ENCODE results near the gene KCTD10.
A peak's percentile ranks its signal among the peaks of the same experiment; 100 is the strongest.

Gene KCTD10

DNA sequence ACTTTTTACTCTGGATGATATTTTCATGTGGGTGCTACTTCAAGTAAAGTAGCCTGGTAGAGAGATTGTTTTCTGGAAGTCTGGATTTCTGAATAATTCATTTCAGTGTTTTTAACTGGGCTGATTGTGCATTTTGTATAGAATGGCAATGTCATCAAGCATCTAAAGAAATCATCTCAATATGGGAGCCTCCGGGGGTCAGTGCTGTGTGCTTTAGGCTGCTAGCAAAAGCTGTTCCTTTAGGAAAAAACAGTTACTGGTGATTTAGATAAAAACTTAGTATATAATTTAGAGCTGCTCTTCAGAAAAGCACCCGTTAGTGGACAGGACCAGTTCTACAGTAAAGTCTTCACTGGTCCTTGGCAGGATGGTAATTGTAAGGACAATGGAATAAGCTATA lies 5.4 kb upstream of the KCTD10 start:
- DNase-seq (ENCODE audit: low read depth) = no peak
- H3K4me3 ChIP-seq (ENCODE audit: low read length) = no peak overlapping the region
- no peak for TF ChIP-seq CTCF (conservative IDR thresholded peaks at IDR 0.05; ENCODE audit: low read length)

DNA sequence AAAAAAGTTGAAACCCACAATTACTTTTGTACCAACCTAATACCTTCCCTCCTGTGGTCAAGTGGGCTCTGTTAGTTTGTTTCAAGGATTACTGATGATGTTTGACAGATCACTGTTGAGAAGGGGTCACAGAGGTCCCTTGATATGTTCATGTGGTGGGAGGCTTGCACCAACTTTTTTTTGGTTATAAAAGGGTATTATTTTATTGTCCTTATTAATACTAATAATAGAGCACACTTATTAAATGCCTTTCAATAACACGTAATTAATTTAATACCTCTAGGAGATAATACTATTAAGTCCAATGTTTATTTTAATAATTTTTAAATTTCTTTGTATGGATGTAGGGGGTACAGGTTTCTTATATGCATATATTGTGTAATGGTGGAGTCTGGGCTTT lies 4.8 kb upstream of the KCTD10 start:
- no peak for TF ChIP-seq CTCF (conservative IDR thresholded peaks at IDR 0.05; ENCODE audit: low read length)
- DNase-seq (ENCODE audit: low read depth) = no peak
- no peak overlapping the region for H3K4me3 ChIP-seq (ENCODE audit: low read length)

GRCh38 chr12:109480356-109480755 lies 3.3 kb upstream of the KCTD10 start:
- H3K4me3 ChIP-seq (ENCODE audit: low read length) = no peak overlapping the region
- no peak for TF ChIP-seq CTCF (conservative IDR thresholded peaks at IDR 0.05; ENCODE audit: low read length)
- DNase-seq (ENCODE audit: low read depth) = no peak

DNA sequence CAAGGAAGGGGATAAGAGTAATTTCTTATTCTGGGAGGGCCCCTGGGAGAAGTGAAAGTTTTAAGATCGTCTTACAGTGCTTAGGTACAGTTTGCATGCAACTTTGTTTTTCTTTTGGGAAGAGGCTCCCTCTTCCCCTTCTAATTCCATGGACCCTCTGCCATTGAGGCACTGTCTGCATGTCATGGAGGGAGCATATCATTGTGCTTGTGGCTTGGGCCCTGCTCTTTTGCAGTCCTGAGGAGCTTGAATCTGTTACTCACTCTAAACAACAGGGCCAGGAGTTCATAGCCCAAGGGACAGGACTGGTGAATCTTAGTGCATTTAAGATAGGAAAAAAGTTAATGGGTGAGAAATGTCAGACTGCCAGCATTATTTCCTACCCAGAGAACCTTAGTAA lies 2.7 kb upstream of the KCTD10 start:
- no peak overlapping the region for H3K4me3 ChIP-seq (ENCODE audit: low read length)
- TF ChIP-seq CTCF (conservative IDR thresholded peaks at IDR 0.05; ENCODE audit: low read length) = no peak
- no peak for DNase-seq (ENCODE audit: low read depth)

DNA sequence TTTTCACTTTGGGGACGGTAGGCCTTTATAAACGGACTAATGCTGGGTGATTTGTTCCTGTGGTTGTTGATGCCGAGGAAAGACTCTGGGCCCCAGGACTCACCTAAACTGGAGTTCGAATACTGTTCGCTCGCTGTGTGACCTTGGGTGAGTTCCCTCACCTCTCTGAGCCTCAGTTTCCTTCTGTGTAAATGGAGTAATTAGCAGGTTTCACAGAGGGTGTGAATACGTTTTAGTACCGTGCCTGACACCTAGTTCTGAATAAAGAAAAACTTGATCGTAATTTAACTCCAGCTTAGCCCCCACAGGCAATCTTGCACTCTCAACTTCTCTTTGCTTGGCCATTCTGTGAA lies 839 bp upstream of the KCTD10 start:
- DNase-seq (ENCODE audit: low read depth) = no peak
- H3K4me3 ChIP-seq (ENCODE audit: low read length) = peak overlapping the region; percentile 99
- no peak for TF ChIP-seq CTCF (conservative IDR thresholded peaks at IDR 0.05; ENCODE audit: low read length)

DNA sequence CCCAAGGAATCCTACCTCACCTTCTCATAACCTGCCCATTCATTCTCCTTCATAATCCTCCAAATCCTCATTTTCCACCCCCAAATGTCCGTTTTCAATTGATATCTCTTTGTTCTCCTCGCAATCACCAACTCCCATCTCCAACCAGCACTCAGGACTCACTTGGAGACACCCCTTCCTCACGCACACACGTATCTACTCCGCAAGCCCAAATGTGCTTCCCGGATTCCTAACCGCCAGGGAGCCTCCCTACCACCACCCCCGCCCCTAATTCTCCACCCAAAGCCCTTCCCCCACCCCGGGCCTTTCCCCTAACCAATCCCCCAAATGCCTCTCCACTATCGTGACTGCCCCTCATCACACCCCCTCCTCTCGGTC lies 304 bp downstream of the KCTD10 start:
- TF ChIP-seq CTCF (conservative IDR thresholded peaks at IDR 0.05; ENCODE audit: low read length) = no peak
- no peak for DNase-seq (ENCODE audit: low read depth)

GRCh38 chr12:109475993-109476806 lies 900 bp downstream of the KCTD10 start:
- TF ChIP-seq CTCF (conservative IDR thresholded peaks at IDR 0.05; ENCODE audit: low read length) = no peak
- DNase-seq (ENCODE audit: low read depth) = peak; percentile 48

More for the DNA sequence above, 304 bp downstream of the KCTD10 start:
- H3K4me3 ChIP-seq (ENCODE audit: low read length) = peak overlapping the region; percentile 99

More at GRCh38 chr12:109475993-109476806, 900 bp downstream of the KCTD10 start:
- H3K4me3 ChIP-seq (ENCODE audit: low read length) = peak overlapping the region; percentile 99
